GM23248 (cell line): ENCODE measurements around the gene HOXC12. TPM values are rescaled to one million over a fixed set of nuclear protein-coding genes. Genes with fewer than 3 reads are reported as not detected.

Experiments
- DNase-seq: peaks from one replicate; pipeline ENCODE4 v3.0.0-alpha.2; 2015
- H2AFZ ChIP-seq: fragments of 200-600 bp; sonication (generic); 2 replicates; pipeline ENCODE4 v1.6.1; 2016; ENCODE audit warnings: antibody characterized with exemption
- H3F3A ChIP-seq: fragments of 200-600 bp; sonication (generic); 2 replicates; pipeline ENCODE4 v1.6.1; 2016; ENCODE audit warnings: mild to moderate bottlenecking, antibody characterized with exemption, mixed run types; ENCODE audit not compliant: insufficient read depth
- H3K27ac ChIP-seq: fragments of 200-600 bp; sonication (generic); 2 replicates; pipeline ENCODE4 v1.5.1; 2016; ENCODE audit warnings: mild to moderate bottlenecking
- H3K27me3 ChIP-seq: fragments of 200-600 bp; sonication (generic); replicated peaks from 2 replicates; pipeline ENCODE4 v1.6.1; 2016; ENCODE audit warnings: mild to moderate bottlenecking; ENCODE audit not compliant: insufficient read depth
- H3K36me3 ChIP-seq: fragments of 200-600 bp; sonication (generic); 2 replicates; pipeline ENCODE4 v1.6.1; 2016; ENCODE audit warnings: low read depth, mild to moderate bottlenecking
- H3K4me1 ChIP-seq: fragments of 200-600 bp; sonication (generic); 2 replicates; pipeline ENCODE4 v1.6.1; 2016; ENCODE audit warnings: mild to moderate bottlenecking; ENCODE audit not compliant: insufficient read depth
- H3K4me2 ChIP-seq: fragments of 200-600 bp; sonication (generic); one replicate; pipeline ENCODE4 v1.6.1; 2016; ENCODE audit warnings: mild to moderate bottlenecking; ENCODE audit not compliant: unreplicated experiment
- H3K4me3 ChIP-seq: fragments of 200-600 bp; sonication (generic); 2 replicates; pipeline ENCODE4 v1.5.1; 2016; ENCODE audit warnings: mild to moderate bottlenecking
- H3K79me2 ChIP-seq: fragments of 200-600 bp; sonication (generic); 2 replicates; pipeline ENCODE4 v1.6.1; 2016; ENCODE audit warnings: mild to moderate bottlenecking; ENCODE audit not compliant: insufficient read depth
- H3K9ac ChIP-seq: fragments of 200-600 bp; sonication (generic); 2 replicates; pipeline ENCODE4 v1.6.1; 2016; ENCODE audit warnings: mild to moderate bottlenecking
- H3K9me2 ChIP-seq: fragments of 200-600 bp; sonication (generic); 2 replicates; pipeline ENCODE4 v1.6.1; 2016; ENCODE audit warnings: mixed run types, mild to moderate bottlenecking, moderate library complexity; ENCODE audit not compliant: insufficient read depth
- H3K9me3 ChIP-seq: fragments of 200-600 bp; sonication (generic); one replicate; pipeline ENCODE4 v1.6.1; 2017; ENCODE audit warnings: low read depth
- H4K20me1 ChIP-seq: fragments of 200-600 bp; sonication (generic); 2 replicates; pipeline ENCODE4 v1.6.0; 2016; ENCODE audit not compliant: insufficient read depth
- EZH2 ChIP-seq: fragments of 200-600 bp; sonication (generic); IDR thresholded peaks from 2 replicates; pipeline ENCODE4 v1.6.1; 2018; ENCODE audit warnings: antibody characterized with exemption, mild to moderate bottlenecking; ENCODE audit not compliant: insufficient read depth, poor library complexity, severe bottlenecking
- EZH2phosphoT487 ChIP-seq: fragments of 200-600 bp; sonication (generic); IDR thresholded peaks from 2 replicates; pipeline ENCODE4 v1.6.1; 2018; ENCODE audit warnings: antibody characterized with exemption, moderate library complexity, mild to moderate bottlenecking, low read depth; ENCODE audit not compliant: insufficient read depth
- WGBS, 2 experiments: methylation state at CpG; one replicate each; pipeline ENCODE4 v1.1.6; 2015 to 2017; ENCODE audit warnings: low lambda C conversion rate in 2 of 2, low coverage in 1 of 2; ENCODE audit errors: missing lambda C conversion rate in 2 of 2; 5-methylcytosine and 5-hydroxymethylcytosine counted together
- in situ Hi-C: fragments of 300-500 bp; cut with MboI; formaldehyde crosslinking; loops from 2 replicates; pipeline ENCODE4 v1.15.0; 2020
- polyA plus RNA-seq: library from polyadenylated mRNA; unstranded; fragments of >200 nt; fragmentation: Nextera tagmentation; extraction: Ambion mirVana; gene quantifications from 2 replicates; pipeline ENCODE4 v1.2.1, GENCODE V29; 2016
- total RNA-seq: library from RNA; depleted of rRNA; stranded (reverse); fragments of >200 nt; shearing (Covaris generic); gene quantifications from 2 replicates; pipeline ENCODE4 v1.2.3, GENCODE V29; 2014

The HOXC12 gene
- total and polyA plus RNA-seq, 2 experiments from 2014 or later: not detected

DNA sequence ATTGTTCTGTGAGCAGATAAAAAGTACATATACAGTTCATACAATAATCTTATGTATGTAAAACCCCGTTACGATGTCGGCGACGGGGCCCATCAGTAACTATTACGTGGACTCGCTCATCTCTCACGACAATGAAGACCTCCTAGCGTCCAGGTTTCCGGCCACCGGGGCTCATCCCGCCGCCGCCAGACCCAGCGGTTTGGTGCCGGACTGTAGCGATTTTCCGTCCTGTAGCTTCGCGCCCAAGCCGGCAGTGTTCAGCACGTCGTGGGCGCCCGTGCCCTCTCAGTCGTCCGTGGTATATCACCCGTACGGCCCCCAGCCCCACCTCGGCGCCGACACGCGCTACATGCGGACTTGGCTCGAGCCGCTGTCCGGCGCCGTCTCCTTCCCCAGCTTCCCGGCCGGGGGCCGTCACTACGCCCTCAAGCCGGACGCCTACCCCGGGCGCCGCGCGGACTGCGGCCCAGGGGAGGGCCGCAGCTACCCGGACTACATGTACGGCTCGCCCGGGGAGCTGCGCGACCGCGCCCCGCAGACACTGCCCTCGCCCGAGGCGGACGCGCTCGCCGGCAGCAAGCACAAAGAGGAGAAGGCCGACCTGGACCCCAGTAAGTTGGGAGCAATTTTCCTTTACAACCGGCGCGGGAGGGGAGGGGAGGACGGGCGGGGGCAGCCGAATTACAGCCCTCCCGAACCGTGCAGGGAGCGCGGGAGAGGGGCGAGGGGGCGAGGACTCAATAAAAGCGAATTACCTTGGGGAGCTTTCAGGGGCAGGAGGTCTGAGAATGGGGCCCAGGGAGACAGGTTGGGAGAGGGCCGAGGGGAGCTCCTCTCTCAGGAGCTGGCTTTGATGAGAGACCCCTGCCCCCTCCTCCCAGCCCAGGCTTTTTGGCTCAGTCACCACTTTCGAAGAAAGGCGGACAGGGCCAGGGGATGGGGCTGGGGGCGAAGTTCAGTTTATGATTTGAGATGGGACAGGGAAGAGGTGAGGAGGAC is 45.7 kb downstream of the HOXC12 start, which contains the start of gene HOXC9:
Gene HOXC9, plus strand, starts transcription at position 46 of the 999 bp plus-strand sequence. Its CDS starts 28 bp downstream, at position 74.
- Histone ChIP-seq H3K36me3 (no peaks in the 10 kb centered on the region), H3K9me3 (no peaks in the 10 kb centered on the region), H3K9ac (peak within 1 kb of the TSS; percentile 98), H3K27ac (peak within 1 kb of the TSS; percentile 58), H3K79me2 (peaks cover 9% of the 10 kb centered on the region; the same call in 1 of the 2 replicates), H2AFZ (peak within 1 kb of the TSS; percentile 100), H3K4me1 (peaks cover 3% of the 10 kb centered on the region; the same call in 1 of the 2 replicates), H3K4me3 (peak within 1 kb of the TSS; percentile 96), H3K4me2 (peak within 1 kb of the TSS; percentile 98), H4K20me1 (no peaks in the 10 kb centered on the region), H3K9me2 (no peaks in the 10 kb centered on the region), H3K27me3 (no peaks in the 10 kb centered on the region), H3F3A (no peaks in the 10 kb centered on the region)
- DNase-seq: peak; percentile 74
- TF ChIP-seq EZH2phosphoT487 (no peak), EZH2 (no peak)
- 6 to 7% methylated on average over 66 to 87 of the region's 87 CpGs for WGBS, 2 experiments
- in situ Hi-C loops: no loop called here

DNA sequence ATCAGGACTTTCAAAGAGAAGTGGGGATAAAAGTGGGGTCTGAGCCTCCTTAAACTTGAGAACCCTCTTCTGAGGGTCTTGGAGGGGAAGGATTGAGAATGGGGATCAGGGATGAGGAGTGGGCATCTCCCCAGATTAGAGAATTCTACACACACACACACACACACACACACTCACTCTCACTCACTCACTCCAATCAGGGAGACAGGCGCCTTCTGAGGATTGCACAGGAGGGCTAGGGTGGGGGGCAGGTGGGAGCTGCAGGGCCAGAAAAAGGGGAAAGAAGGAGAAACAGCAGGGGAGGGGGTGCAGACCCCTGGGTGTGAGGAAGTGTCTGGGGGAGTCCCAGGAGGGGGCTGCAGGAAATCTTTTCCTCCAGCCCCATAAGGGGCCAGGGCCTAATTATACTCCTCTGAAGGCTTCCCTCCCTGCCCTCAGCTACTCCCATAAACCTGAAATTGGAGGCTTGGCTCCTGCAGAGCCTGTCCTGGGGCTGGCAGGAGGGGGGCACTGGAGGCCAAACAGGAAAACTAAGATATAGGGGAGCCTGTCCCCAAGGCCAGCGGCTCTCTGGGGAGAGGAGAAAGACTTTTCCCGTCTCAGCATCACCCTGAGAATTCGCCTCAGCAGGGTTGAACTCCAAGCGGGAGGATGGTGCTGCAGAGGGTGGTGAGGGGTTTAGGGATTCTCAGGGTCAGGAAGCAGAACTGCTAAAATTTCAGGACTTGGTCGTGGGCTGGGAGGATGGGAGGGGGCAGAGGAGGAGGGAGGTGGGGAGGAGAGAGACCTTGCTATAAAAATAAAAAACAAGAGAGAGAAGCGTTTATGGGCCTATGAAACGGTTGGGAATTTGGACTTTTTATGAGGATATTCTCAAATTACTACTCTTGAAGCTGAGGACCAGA is 46.8 kb downstream of the HOXC12 start:
- TF ChIP-seq EZH2 (no peak), EZH2phosphoT487 (no peak)
- 90 to 91% methylated on average over 8 of the region's 8 CpGs for WGBS, 2 experiments
- Histone ChIP-seq H3K36me3 (no peaks in the 10 kb centered on the region), H3K27me3 (no peaks in the 10 kb centered on the region), H3F3A (no peaks in the 10 kb centered on the region), H3K9ac (peak overlapping the region; percentile 98; the same call in 1 of the 2 replicates), H3K27ac (no peak overlapping the region), H3K9me3 (no peaks in the 10 kb centered on the region), H3K9me2 (no peaks in the 10 kb centered on the region), H3K4me2 (peak overlapping the region; percentile 98), H2AFZ (no peak overlapping the region), H4K20me1 (no peaks in the 10 kb centered on the region), H3K79me2 (peaks cover 9% of the 10 kb centered on the region; the same call in 1 of the 2 replicates), H3K4me3 (no peak overlapping the region; the same call in 1 of the 2 replicates), H3K4me1 (peaks cover 3% of the 10 kb centered on the region; the same call in 1 of the 2 replicates)
- DNase-seq: no peak
- in situ Hi-C loops: no loop called here

DNA sequence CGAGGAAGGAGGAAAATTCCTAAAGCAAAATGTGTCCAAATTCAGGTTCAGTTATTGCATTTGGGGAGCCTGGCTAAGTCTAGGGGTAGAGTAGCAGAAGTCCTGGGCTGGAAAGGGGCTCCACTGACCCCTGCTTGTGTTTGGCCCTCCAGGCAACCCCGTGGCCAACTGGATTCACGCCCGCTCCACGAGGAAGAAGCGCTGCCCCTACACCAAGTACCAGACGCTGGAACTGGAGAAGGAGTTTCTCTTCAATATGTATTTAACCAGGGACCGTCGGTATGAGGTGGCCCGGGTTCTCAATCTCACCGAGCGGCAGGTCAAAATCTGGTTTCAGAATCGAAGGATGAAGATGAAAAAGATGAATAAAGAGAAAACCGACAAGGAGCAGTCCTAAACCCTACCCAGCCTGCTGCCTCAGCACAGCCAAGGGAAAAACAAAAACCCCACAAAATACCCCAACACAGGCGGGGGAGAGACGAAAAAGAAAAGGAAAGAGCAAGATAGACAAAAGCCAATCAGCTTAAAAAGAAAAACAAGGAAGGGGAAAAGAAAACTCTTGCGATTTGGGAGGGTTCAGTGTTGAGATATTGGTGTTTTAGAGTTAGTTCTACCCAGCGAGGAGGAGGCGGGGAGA is 47.7 kb downstream of the HOXC12 start:
- Histone ChIP-seq H3K4me2 (no peak overlapping the region), H3K4me3 (no peak overlapping the region), H3K4me1 (peaks cover 3% of the 10 kb centered on the region; the same call in 1 of the 2 replicates), H2AFZ (no peak overlapping the region), H4K20me1 (no peaks in the 10 kb centered on the region), H3K36me3 (no peaks in the 10 kb centered on the region), H3K79me2 (peaks cover 12% of the 10 kb centered on the region; the same call in 1 of the 2 replicates), H3K9ac (no peak overlapping the region), H3F3A (peaks cover 2% of the 10 kb centered on the region; the same call in 1 of the 2 replicates), H3K9me2 (no peaks in the 10 kb centered on the region), H3K9me3 (no peaks in the 10 kb centered on the region), H3K27ac (no peak overlapping the region), H3K27me3 (no peaks in the 10 kb centered on the region)
- in situ Hi-C loops: no loop called here
- no peak for TF ChIP-seq EZH2
- TF ChIP-seq EZH2phosphoT487: no peak
- 90% methylated on average over 19 of the region's 19 CpGs for WGBS, 2 experiments
- no peak for DNase-seq
